H1 (cell line): ENCODE data around the gene POLRMT. TPM values are rescaled to one million over a fixed set of nuclear protein-coding genes. Genes with fewer than 3 reads are reported as not detected.

Experiments
- ATF2 ChIP-seq: IDR thresholded peaks from 2 replicates; pipeline ENCODE4 v1.6.1; 2012; ENCODE audit warnings: low read length, inconsistent platforms
- BACH1 ChIP-seq: IDR thresholded peaks from 2 replicates; pipeline ENCODE4 v1.6.1; 2012; ENCODE audit warnings: low read length, improper control_type of control experiment
- CBX5 ChIP-seq: fragments of 300-800, 300-1000 bp; sonication (generic); IDR thresholded peaks from 2 replicates; pipeline ENCODE4 v1.7.1; 2016; ENCODE audit warnings: antibody characterized with exemption, low read length, low read depth
- CEBPB ChIP-seq: IDR thresholded peaks from 2 replicates; pipeline ENCODE4 v1.6.1; 2012; ENCODE audit warnings: low read depth, low read length
- CTBP2 ChIP-seq: IDR thresholded peaks from 2 replicates; pipeline ENCODE4 v1.7.0; 2011; ENCODE audit warnings: borderline replicate concordance, mild to moderate bottlenecking, moderate library complexity, mixed read lengths, low read length; ENCODE audit not compliant: insufficient read depth, insufficient read length
- CTCF ChIP-seq, 3 experiments: IDR thresholded peaks; 1 replicate in 2 of 3; 2 replicates in 1 of 3; pipeline versions ENCODE4 v1.5.1 to v1.6.1; 2011; ENCODE audit warnings: low read length in 3 of 3, mild to moderate bottlenecking in 3 of 3, inconsistent platforms in 2 of 3, low read depth in 1 of 3, moderate library complexity in 1 of 3; ENCODE audit not compliant: insufficient read depth in 1 of 3; ENCODE audit errors: control extremely low read depth in 1 of 3
- GABPA ChIP-seq: IDR thresholded peaks from 2 replicates; pipeline ENCODE4 v1.6.1; 2011; ENCODE audit warnings: mild to moderate bottlenecking, low read length, moderate library complexity, borderline replicate concordance; ENCODE audit not compliant: insufficient read depth
- JUND ChIP-seq: IDR thresholded peaks from 2 replicates; pipeline ENCODE4 v1.6.1; 2011; ENCODE audit warnings: mild to moderate bottlenecking, improper control_type of control experiment, low read length
- KDM1A ChIP-seq: fragments of 200-600, 300-600 bp; sonication (generic); IDR thresholded peaks from 2 replicates; pipeline ENCODE4 v1.7.1; 2016; ENCODE audit warnings: mild to moderate bottlenecking, low read length, borderline replicate concordance
- MAFK ChIP-seq: IDR thresholded peaks from 2 replicates; pipeline ENCODE4 v1.6.1; 2012; ENCODE audit warnings: low read depth, mild to moderate bottlenecking, improper control_type of control experiment, low read length
- MAX ChIP-seq: IDR thresholded peaks from 2 replicates; pipeline ENCODE4 v1.6.1; 2012; ENCODE audit warnings: inconsistent platforms
- RAD21 ChIP-seq, 2 experiments: IDR thresholded peaks in 1 of 2; conservative IDR thresholded peaks in 1 of 2; 2 replicates each; pipeline ENCODE4 v1.6.1; 2011; ENCODE audit warnings: low read depth in 2 of 2, low read length in 2 of 2, improper control_type of control experiment in 1 of 2, inconsistent platforms in 1 of 2, mild to moderate bottlenecking in 1 of 2, moderate library complexity in 1 of 2
- RBBP5 ChIP-seq: IDR thresholded peaks from 2 replicates; pipeline ENCODE4 v1.7.1; 2012; ENCODE audit warnings: low read depth, mild to moderate bottlenecking, inconsistent platforms, low read length, moderate library complexity, borderline replicate concordance
- TAF7 ChIP-seq: optimal IDR thresholded peaks from 2 replicates; pipeline ENCODE3; 2011; ENCODE audit warnings: low read depth, mild to moderate bottlenecking, inconsistent platforms, low read length, moderate library complexity, borderline replicate concordance
- YY1 ChIP-seq: IDR thresholded peaks from 2 replicates; pipeline ENCODE4 v1.6.1; 2011; ENCODE audit warnings: low read depth, mild to moderate bottlenecking, low read length
- ZNF274 ChIP-seq: IDR thresholded peaks from 2 replicates; pipeline ENCODE4 v1.7.0; 2012; ENCODE audit warnings: low read length, borderline replicate concordance; ENCODE audit errors: extremely low read depth
- polyA plus RNA-seq, 7 experiments: library from polyadenylated mRNA; depleted of rRNA in 3 of 7; stranded (reverse) in 5 of 7; unstranded in 2 of 7; fragments of >200 nt in 5 of 7; fragments of 200-250 nt in 2 of 7; gene quantifications; 1 replicate in 5 of 7; 2 replicates in 1 of 7; 4 replicates in 1 of 7; pipeline versions ENCODE4 v1.2.1 to v1.2.3, GENCODE V29; 2011 to 2013; ENCODE audit warnings: missing spikeins in 2 of 7, mixed read lengths in 2 of 7
- total RNA-seq: library from RNA; stranded (reverse); fragmentation: NEBNext Ultra II Directional; extraction: Animal tissue kit (Norgen Biotek cat#: 25700); gene quantifications from 2 replicates; pipeline ENCODE4 v1.2.1, GENCODE V29; 2021
- TF ChIP-seq, protein P1 (sequence below): IDR thresholded peaks from 2 replicates; pipeline ENCODE4 v1.6.1; 2012; ENCODE audit warnings: inconsistent platforms

The POLRMT gene
- total and polyA plus RNA-seq, 2 of the 8 experiments (the other 6 are each of a cell fraction or from before 2014, with no cell fraction given), result 93.0 to 111 TPM

DNA sequence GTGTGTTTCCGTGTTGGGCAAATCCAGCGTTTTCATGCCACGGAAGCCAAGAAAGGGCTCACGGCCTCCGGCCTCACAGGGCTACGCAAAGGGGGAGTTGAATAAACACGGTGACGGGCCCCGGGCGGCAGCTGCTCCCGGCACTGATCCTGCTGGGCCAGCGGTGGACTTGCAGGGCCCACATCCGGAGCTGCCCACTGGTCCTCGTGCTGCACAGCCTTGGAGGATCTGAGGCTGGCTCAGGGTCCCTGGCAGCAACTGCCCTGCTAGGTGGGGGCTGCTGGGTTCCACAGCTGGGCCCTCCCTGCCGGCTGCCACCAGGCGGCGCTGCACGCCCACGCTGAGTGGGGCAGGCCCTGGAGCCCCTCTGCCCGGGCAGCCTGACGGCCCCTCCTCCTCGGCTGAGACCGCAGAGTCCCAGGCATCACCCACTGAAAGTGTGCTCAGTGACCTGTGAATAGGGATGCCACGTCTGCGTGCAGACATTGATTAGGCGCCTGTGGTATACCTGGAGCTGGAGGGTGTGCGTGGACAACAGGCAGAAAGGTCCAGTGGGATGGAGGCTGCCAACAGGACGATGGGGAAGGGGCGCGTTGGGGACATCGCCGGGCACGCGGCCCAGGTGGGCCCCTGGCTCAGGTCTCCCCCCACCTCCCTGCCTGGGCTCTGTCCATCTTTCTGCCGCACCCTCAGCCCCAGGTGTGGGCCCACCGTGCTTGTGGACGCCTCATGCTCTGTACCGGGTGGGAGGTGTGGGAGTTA, 48.9 kb downstream of the POLRMT start (continued):
- peak; percentile 88 for TF ChIP-seq GABPA
- TF ChIP-seq RAD21 (IDR thresholded peaks at IDR 0.05 in 1 of 2, conservative IDR thresholded peaks at IDR 0.05 in 1 of 2; ENCODE audit: low read depth in 2 of 2, low read length in 2 of 2), result peak; percentile 81 to 88
- TF ChIP-seq CEBPB, result no peak
- no peak for TF ChIP-seq ZNF274
- TF ChIP-seq MAFK, result no peak
- TF ChIP-seq, protein P1, sequence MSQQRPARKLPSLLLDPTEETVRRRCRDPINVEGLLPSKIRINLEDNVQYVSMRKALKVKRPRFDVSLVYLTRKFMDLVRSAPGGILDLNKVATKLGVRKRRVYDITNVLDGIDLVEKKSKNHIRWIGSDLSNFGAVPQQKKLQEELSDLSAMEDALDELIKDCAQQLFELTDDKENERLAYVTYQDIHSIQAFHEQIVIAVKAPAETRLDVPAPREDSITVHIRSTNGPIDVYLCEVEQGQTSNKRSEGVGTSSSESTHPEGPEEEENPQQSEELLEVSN, result no peak
- TF ChIP-seq BACH1, result peak; percentile 97
- peak; percentile 66 for TF ChIP-seq TAF7
- TF ChIP-seq RBBP5, result no peak
- TF ChIP-seq YY1, result 0 out of 2 replicates have a peak, but pooled peaks have one; percentile 23
- no peak for TF ChIP-seq CBX5
- TF ChIP-seq MAX, result peak; percentile 64
- peak; percentile 54; the same call in 1 of the 2 replicates for TF ChIP-seq KDM1A
- TF ChIP-seq CTBP2, result peak; percentile 41
- TF ChIP-seq CTCF (IDR thresholded peaks at IDR 0.05; ENCODE audit: control extremely low read depth in 1 of 3, insufficient read depth in 1 of 3, low read depth in 1 of 3, low read length in 3 of 3), result peak; percentile 97
- peak; percentile 44; the same call in 1 of the 2 replicates for TF ChIP-seq JUND
- TF ChIP-seq ATF2, result peak; percentile 79
